H9 (cell line): ENCODE measurements around the gene ENDOV. TPM values are rescaled to one million over a fixed set of nuclear protein-coding genes. Genes with fewer than 3 reads are reported as not detected.

ENCODE experiments used
- DNase-seq: peaks from one replicate; pipeline ENCODE4 v3.0.0-alpha.2; 2017
- H2AFZ ChIP-seq: one replicate; pipeline ENCODE4 v1.6.1; 2013; ENCODE audit warnings: mild to moderate bottlenecking, low read length, control low read depth, moderate library complexity
- H2AK5ac ChIP-seq: 2 replicates; pipeline ENCODE4 v1.6.1; 2013; ENCODE audit warnings: low read length, control low read depth, mixed read lengths; ENCODE audit not compliant: insufficient read length
- H2BK120ac ChIP-seq: one replicate; pipeline ENCODE4 v1.6.1; 2013; ENCODE audit warnings: low read depth, mild to moderate bottlenecking, low read length, control low read depth, inconsistent platforms; ENCODE audit not compliant: poor library complexity, severe bottlenecking
- H2BK12ac ChIP-seq: 2 replicates; pipeline ENCODE4 v1.6.1; 2013; ENCODE audit warnings: low read length, control low read depth, mixed read lengths, low read depth; ENCODE audit not compliant: insufficient read length
- H2BK15ac ChIP-seq: 2 replicates; pipeline ENCODE4 v1.6.1; 2013; ENCODE audit warnings: low read depth, low read length, control low read depth
- H2BK20ac ChIP-seq: one replicate; pipeline ENCODE4 v1.6.1; 2013; ENCODE audit warnings: low read depth, mild to moderate bottlenecking, low read length, control low read depth, inconsistent platforms; ENCODE audit not compliant: poor library complexity, severe bottlenecking
- H2BK5ac ChIP-seq: 2 replicates; pipeline ENCODE4 v1.6.1; 2013; ENCODE audit warnings: low read length, control low read depth, mixed read lengths; ENCODE audit not compliant: insufficient read length
- H3K14ac ChIP-seq: 2 replicates; pipeline ENCODE4 v1.6.1; 2013; ENCODE audit warnings: low read length, control low read depth; ENCODE audit not compliant: insufficient read depth
- H3K18ac ChIP-seq: 2 replicates; pipeline ENCODE4 v1.6.1; 2013; ENCODE audit warnings: low read depth, mild to moderate bottlenecking, mixed read lengths, low read length, control low read depth; ENCODE audit not compliant: insufficient read length
- H3K23ac ChIP-seq: 2 replicates; pipeline ENCODE4 v1.6.1; 2013; ENCODE audit warnings: low read length, control low read depth, mixed read lengths, low read depth; ENCODE audit not compliant: insufficient read length
- H3K23me2 ChIP-seq: 2 replicates; pipeline ENCODE4 v1.6.1; 2013; ENCODE audit warnings: low read depth, mild to moderate bottlenecking, mixed read lengths, low read length, control low read depth; ENCODE audit not compliant: insufficient read length, poor library complexity, severe bottlenecking
- H3K27ac ChIP-seq: 2 replicates; pipeline ENCODE4 v1.5.1; 2013; ENCODE audit warnings: low read length, control low read depth, mixed read lengths, low read depth; ENCODE audit not compliant: insufficient read length
- H3K27me3 ChIP-seq: 2 replicates; pipeline ENCODE4 v1.6.1; 2013; ENCODE audit warnings: low read length, control low read depth, inconsistent platforms; ENCODE audit not compliant: insufficient read depth
- H3K4ac ChIP-seq: 2 replicates; pipeline ENCODE4 v1.6.1; 2013; ENCODE audit warnings: low read depth, mild to moderate bottlenecking, control low read depth, inconsistent platforms, low read length, moderate library complexity
- H3K4me1 ChIP-seq: 2 replicates; pipeline ENCODE4 v1.6.1; 2013; ENCODE audit warnings: low read length, control low read depth, inconsistent platforms; ENCODE audit not compliant: insufficient read depth
- H3K4me2 ChIP-seq: 2 replicates; pipeline ENCODE4 v1.6.1; 2013; ENCODE audit warnings: low read length, control low read depth, mixed read lengths; ENCODE audit not compliant: insufficient read length, insufficient read depth
- H3K56ac ChIP-seq: 2 replicates; pipeline ENCODE4 v1.6.1; 2013; ENCODE audit warnings: low read depth, mild to moderate bottlenecking, mixed read lengths, low read length, control low read depth; ENCODE audit not compliant: insufficient read length
- H3K79me1 ChIP-seq: 2 replicates; pipeline ENCODE4 v1.6.1; 2013; ENCODE audit warnings: low read depth, mild to moderate bottlenecking, moderate library complexity, low read length, control low read depth, inconsistent platforms; ENCODE audit not compliant: insufficient read depth, poor library complexity, severe bottlenecking
- H3K79me2 ChIP-seq: 2 replicates; pipeline ENCODE4 v1.6.1; 2013; ENCODE audit warnings: low read length, control low read depth, inconsistent platforms; ENCODE audit not compliant: insufficient read depth
- H3K9ac ChIP-seq: 2 replicates; pipeline ENCODE4 v1.6.1; 2013; ENCODE audit warnings: low read length, control low read depth, mixed read lengths; ENCODE audit not compliant: insufficient read length; ENCODE audit errors: extremely low read depth
- H3K9me3 ChIP-seq: one replicate; pipeline ENCODE4 v1.6.1; 2013; ENCODE audit warnings: low read depth, low read length, inconsistent platforms; ENCODE audit not compliant: control insufficient read depth
- H3T11ph ChIP-seq: one replicate; pipeline ENCODE4 v1.6.1; 2013; ENCODE audit warnings: mild to moderate bottlenecking, low read length, control low read depth, inconsistent platforms
- H4K20me1 ChIP-seq: one replicate; pipeline ENCODE4 v1.6.1; 2013; ENCODE audit not compliant: control insufficient read depth, insufficient read length, insufficient read depth
- H4K5ac ChIP-seq: 2 replicates; pipeline ENCODE4 v1.6.1; 2013; ENCODE audit warnings: low read depth, mild to moderate bottlenecking, mixed read lengths, low read length, control low read depth; ENCODE audit not compliant: insufficient read length
- H4K8ac ChIP-seq: replicated peaks from 2 replicates; pipeline ENCODE4 v1.6.1; 2013; ENCODE audit warnings: low read length, control low read depth, mixed read lengths, low read depth; ENCODE audit not compliant: insufficient read length
- H4K91ac ChIP-seq: 2 replicates; pipeline ENCODE4 v1.6.1; 2013; ENCODE audit warnings: low read depth, mild to moderate bottlenecking, moderate library complexity, mixed read lengths, low read length, control low read depth; ENCODE audit not compliant: insufficient read length
- H3K27ac Mint-ChIP-seq, 3 experiments: 2 replicates in 2 of 3; 3 replicates in 1 of 3; pipeline ENCODE4 v1.8.0; 2020 to 2021; ENCODE audit warnings: mixed read lengths in 3 of 3, mild to moderate bottlenecking in 1 of 3, moderate library complexity in 1 of 3
- H3K27me3 Mint-ChIP-seq: 2 replicates; pipeline ENCODE4 v1.8.0; 2021; ENCODE audit warnings: low read depth, mild to moderate bottlenecking, moderate library complexity, mixed read lengths
- H3K36me3 Mint-ChIP-seq, 3 experiments: 2 replicates in 2 of 3; 3 replicates in 1 of 3; pipeline ENCODE4 v1.8.0; 2020 to 2021; ENCODE audit warnings: low read depth in 3 of 3, mixed read lengths in 3 of 3; ENCODE audit not compliant: insufficient read depth in 1 of 3
- H3K4me1 Mint-ChIP-seq, 2 experiments: 2 replicates each; pipeline ENCODE4 v1.8.0; 2020; ENCODE audit warnings: mixed read lengths in 2 of 2
- H3K4me3 Mint-ChIP-seq, 2 experiments: 2 replicates in 1 of 2; 3 replicates in 1 of 2; pipeline ENCODE4 v1.8.0; 2020 to 2021; ENCODE audit warnings: mild to moderate bottlenecking in 2 of 2, mixed read lengths in 2 of 2, moderate library complexity in 1 of 2
- H3K9me3 Mint-ChIP-seq, 2 experiments: 2 replicates in 1 of 2; 3 replicates in 1 of 2; pipeline ENCODE4 v1.8.0; 2020; ENCODE audit warnings: mild to moderate bottlenecking in 2 of 2, mixed read lengths in 2 of 2, moderate library complexity in 1 of 2
- CTCF ChIP-seq: fragments of 200-600 bp; sonication (generic); conservative IDR thresholded peaks from 3 replicates; pipeline ENCODE4 v1.8.0; 2021; ENCODE audit warnings: antibody characterized with exemption, mild to moderate bottlenecking
- WGBS: extraction: QIAGEN DNeasy Blood & Tissue Kit; methylation state at CpG from one replicate; pipeline ENCODE4 v1.1.7; 2013; ENCODE audit warnings: missing lambda C conversion rate, low lambda C conversion rate, mixed read lengths; ENCODE audit not compliant: insufficient read length; ENCODE audit errors: extremely low coverage; 5-methylcytosine and 5-hydroxymethylcytosine counted together
- total RNA-seq: library from RNA; stranded (reverse); gene quantifications from 2 replicates; pipeline ENCODE4 v1.2.1, GENCODE V29; 2021

The ENDOV gene
- total RNA-seq, 1 experiment from 2014 or later: 17.1 TPM

GRCh38 chr17:80423536-80424225 is 8.7 kb downstream of the ENDOV start:
- H4K5ac ChIP-seq: no peak overlapping the region
- no peak overlapping the region for H2BK12ac ChIP-seq
- no peak overlapping the region for H4K91ac ChIP-seq
- no peaks in the 10 kb centered on the region for H3K9me3 ChIP-seq
- peaks cover 2% of the 10 kb centered on the region for H3K27me3 Mint-ChIP-seq
- H2BK15ac ChIP-seq: no peak overlapping the region
- no peak overlapping the region for H2BK120ac ChIP-seq
- no peaks in the 10 kb centered on the region for H3K79me2 ChIP-seq
- H3K79me1 ChIP-seq: no peaks in the 10 kb centered on the region
- H3K27me3 ChIP-seq: no peaks in the 10 kb centered on the region
- no peak overlapping the region for H3K27ac ChIP-seq
- no peak overlapping the region for H3K14ac ChIP-seq
- no peak overlapping the region for H3K56ac ChIP-seq
- H3K9ac ChIP-seq: no peak overlapping the region
- no peaks in the 10 kb centered on the region for H3K36me3 Mint-ChIP-seq
- no peaks in the 10 kb centered on the region for H3K9me3 Mint-ChIP-seq
- no peak overlapping the region for H3K4me2 ChIP-seq
- H3K4me3 Mint-ChIP-seq: no peak overlapping the region
- no peaks in the 10 kb centered on the region for H3K4me1 ChIP-seq
- no peak overlapping the region for H3K18ac ChIP-seq
- H3K27ac Mint-ChIP-seq: no peak overlapping the region; a peak in 1 of 7 replicates
- DNase-seq: no peak
- peaks cover 4 to 12% of the 10 kb centered on the region in 2 experiments for H3K4me1 Mint-ChIP-seq
- H4K8ac ChIP-seq: no peak overlapping the region
- H4K20me1 ChIP-seq: no peaks in the 10 kb centered on the region
- no peak overlapping the region for H2AFZ ChIP-seq
- H3K4ac ChIP-seq: no peak overlapping the region
- H3K23me2 ChIP-seq: no peaks in the 10 kb centered on the region
- H2AK5ac ChIP-seq: no peak overlapping the region
- no peak overlapping the region for H2BK5ac ChIP-seq
- no peak for TF ChIP-seq CTCF
- H2BK20ac ChIP-seq: no peak overlapping the region
- H3K23ac ChIP-seq: no peak overlapping the region
- WGBS: no CpG with 5 or more reads among the region's 13 CpGs
- no peak overlapping the region for H3T11ph ChIP-seq
